ENCODE data around the gene PTPRN2.

DNA sequence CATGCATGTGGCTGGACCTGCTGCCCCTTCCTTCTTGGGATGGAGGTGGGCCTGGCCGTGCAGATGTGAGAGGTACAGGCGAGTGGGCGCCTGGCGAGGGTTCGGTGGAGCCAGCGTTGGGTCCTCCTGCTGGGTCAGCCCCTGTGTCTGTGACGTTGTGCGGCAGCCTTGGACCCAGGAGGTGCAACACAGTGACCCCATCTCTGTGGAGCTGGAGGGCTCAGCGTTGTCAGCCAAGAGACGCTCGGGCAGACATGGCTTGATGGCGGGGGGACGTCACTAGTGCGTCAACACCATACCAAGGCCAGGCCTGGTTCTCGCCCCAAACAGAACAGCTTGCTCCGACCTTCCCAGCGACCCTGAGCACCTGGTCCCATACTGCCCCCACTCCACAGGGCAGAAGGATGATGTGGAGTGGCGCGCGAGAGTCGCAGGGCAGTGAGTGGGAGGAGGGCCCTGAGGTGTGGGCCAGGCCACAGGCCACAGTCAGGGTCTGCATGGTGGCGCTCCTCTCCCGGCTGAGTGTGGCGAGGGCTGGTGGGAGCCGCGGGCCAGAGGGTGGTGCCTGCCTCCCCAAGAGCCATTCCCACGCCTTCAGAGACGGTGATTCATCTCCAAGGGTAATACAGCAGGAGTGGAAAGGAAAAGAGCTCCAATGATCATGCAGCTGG lies 1066.4 kb downstream of the PTPRN2 start:
- TF ChIP-seq, protein P1, sequence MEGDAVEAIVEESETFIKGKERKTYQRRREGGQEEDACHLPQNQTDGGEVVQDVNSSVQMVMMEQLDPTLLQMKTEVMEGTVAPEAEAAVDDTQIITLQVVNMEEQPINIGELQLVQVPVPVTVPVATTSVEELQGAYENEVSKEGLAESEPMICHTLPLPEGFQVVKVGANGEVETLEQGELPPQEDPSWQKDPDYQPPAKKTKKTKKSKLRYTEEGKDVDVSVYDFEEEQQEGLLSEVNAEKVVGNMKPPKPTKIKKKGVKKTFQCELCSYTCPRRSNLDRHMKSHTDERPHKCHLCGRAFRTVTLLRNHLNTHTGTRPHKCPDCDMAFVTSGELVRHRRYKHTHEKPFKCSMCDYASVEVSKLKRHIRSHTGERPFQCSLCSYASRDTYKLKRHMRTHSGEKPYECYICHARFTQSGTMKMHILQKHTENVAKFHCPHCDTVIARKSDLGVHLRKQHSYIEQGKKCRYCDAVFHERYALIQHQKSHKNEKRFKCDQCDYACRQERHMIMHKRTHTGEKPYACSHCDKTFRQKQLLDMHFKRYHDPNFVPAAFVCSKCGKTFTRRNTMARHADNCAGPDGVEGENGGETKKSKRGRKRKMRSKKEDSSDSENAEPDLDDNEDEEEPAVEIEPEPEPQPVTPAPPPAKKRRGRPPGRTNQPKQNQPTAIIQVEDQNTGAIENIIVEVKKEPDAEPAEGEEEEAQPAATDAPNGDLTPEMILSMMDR (IDR thresholded peaks at IDR 0.05): no peak
- TF ChIP-seq RAD21 (IDR thresholded peaks at IDR 0.05; ENCODE audit: low read length): no peak
- TF ChIP-seq, protein P2, sequence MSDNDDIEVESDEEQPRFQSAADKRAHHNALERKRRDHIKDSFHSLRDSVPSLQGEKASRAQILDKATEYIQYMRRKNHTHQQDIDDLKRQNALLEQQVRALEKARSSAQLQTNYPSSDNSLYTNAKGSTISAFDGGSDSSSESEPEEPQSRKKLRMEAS (IDR thresholded peaks at IDR 0.05; ENCODE audit: low read depth): no peak
- no peak for TF ChIP-seq YY1 (IDR thresholded peaks at IDR 0.05; ENCODE audit: low read depth)
- no peak for TF ChIP-seq POLR2AphosphoS5 (IDR thresholded peaks at IDR 0.05; ENCODE audit: low read depth, low read length)
- no peak for TF ChIP-seq TAF1 (IDR thresholded peaks at IDR 0.05; ENCODE audit: borderline replicate concordance, low read depth, low read length)
